SK-N-SH treated with all-trans-retinoic acid at 6 μM for 48 hours (cell line): Measurements from ENCODE around the gene ATAD3B.

Source experiments
- GLIS3 ChIP-seq: fragments of 250-450 bp; sonication (Bioruptor Pico); IDR thresholded peaks from 2 replicates; pipeline ENCODE4 v1.5.0; 2020; ENCODE audit warnings: mild to moderate bottlenecking, moderate library complexity
- OSR1 ChIP-seq: fragments of 250-450 bp; sonication (Bioruptor Pico); IDR thresholded peaks from 2 replicates; pipeline ENCODE4 v1.8.0; 2022; ENCODE audit warnings: moderate library complexity, mild to moderate bottlenecking, inconsistent platforms
- RARB ChIP-seq: fragments of 250-450 bp; sonication (Bioruptor Pico); IDR thresholded peaks from 2 replicates; pipeline ENCODE4 v1.8.0; 2021; ENCODE audit warnings: mild to moderate bottlenecking, moderate library complexity
- ZFP30 ChIP-seq: fragments of 450-650 bp; formaldehyde crosslinking; IDR thresholded peaks from 2 replicates; pipeline ENCODE4 v1.5.0; 2022; ENCODE audit warnings: mild to moderate bottlenecking, moderate library complexity
- TF ChIP-seq, protein P1 (sequence below): fragments of 250-450 bp; sonication (Bioruptor Pico); IDR thresholded peaks from 2 replicates; pipeline ENCODE4 v1.8.0; 2020; ENCODE audit warnings: mild to moderate bottlenecking, moderate library complexity, borderline replicate concordance

DNA sequence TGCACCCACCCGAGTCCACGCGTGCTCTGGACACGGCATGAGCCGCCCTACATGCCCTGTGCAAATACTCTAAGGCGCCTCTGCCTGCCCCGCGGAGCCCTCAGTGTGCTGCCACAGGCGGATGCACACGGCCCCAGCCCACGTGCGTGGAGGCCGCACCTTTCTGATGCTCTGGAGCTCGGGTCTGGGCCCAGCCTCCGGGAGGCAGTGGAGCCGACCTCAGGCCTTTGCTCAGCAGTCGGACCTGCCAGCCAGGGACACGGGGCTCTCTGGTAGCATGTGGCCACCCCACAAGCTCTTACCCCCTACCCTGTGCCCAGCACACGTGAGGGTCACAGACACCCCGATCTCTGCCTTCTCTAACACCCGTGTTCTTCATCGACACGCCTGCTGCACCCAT lies 66.8 kb downstream of the ATAD3B start:
- TF ChIP-seq ZFP30 (CRISPR knock-in tag), result no peak
- TF ChIP-seq, protein P1, sequence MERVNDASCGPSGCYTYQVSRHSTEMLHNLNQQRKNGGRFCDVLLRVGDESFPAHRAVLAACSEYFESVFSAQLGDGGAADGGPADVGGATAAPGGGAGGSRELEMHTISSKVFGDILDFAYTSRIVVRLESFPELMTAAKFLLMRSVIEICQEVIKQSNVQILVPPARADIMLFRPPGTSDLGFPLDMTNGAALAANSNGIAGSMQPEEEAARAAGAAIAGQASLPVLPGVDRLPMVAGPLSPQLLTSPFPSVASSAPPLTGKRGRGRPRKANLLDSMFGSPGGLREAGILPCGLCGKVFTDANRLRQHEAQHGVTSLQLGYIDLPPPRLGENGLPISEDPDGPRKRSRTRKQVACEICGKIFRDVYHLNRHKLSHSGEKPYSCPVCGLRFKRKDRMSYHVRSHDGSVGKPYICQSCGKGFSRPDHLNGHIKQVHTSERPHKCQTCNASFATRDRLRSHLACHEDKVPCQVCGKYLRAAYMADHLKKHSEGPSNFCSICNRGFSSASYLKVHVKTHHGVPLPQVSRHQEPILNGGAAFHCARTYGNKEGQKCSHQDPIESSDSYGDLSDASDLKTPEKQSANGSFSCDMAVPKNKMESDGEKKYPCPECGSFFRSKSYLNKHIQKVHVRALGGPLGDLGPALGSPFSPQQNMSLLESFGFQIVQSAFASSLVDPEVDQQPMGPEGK, result no peak
- no peak for TF ChIP-seq OSR1 (CRISPR knock-in tag)
- TF ChIP-seq GLIS3 (CRISPR knock-in tag), result no peak
- no peak for TF ChIP-seq RARB (CRISPR knock-in tag)
